Natural killer cell (primary cell): ENCODE data around the gene STXBP3. TPM values are rescaled to one million over a fixed set of nuclear protein-coding genes. Genes with fewer than 3 reads are reported as not detected.

Source experiments
- ATAC-seq, 3 donors: fragments of 150-1000 bp in 2 of 3; fragments of 200-7000 bp in 1 of 3; cut with Tn5 transposase; 1 replicate in 1 of 3; 2 replicates in 2 of 3; pipeline ENCODE4 v1.10.0; 2021; ENCODE audit warnings: mild to moderate bottlenecking in 2 of 3, moderate library complexity in 2 of 3
- DNase-seq, 2 donors: peaks; one replicate each; pipeline versions ENCODE4 v3.0.0 to v3.0.0-alpha.2; 2013 to 2021; ENCODE audit warnings: mixed read lengths in 1 of 2
- H3K27ac ChIP-seq: one replicate; pipeline ENCODE4 v1.5.1; 2013; ENCODE audit warnings: mild to moderate bottlenecking, low read length
- H3K27me3 ChIP-seq: one replicate; pipeline ENCODE4 v1.6.1; 2013; ENCODE audit warnings: low read length; ENCODE audit not compliant: control insufficient read depth, insufficient read depth
- H3K36me3 ChIP-seq: one replicate; pipeline ENCODE4 v1.6.1; 2013; ENCODE audit warnings: low read length; ENCODE audit not compliant: control insufficient read depth, insufficient read depth
- H3K4me1 ChIP-seq: one replicate; pipeline ENCODE4 v1.6.1; 2013; ENCODE audit warnings: low read length; ENCODE audit not compliant: control insufficient read depth, insufficient read depth
- H3K4me3 ChIP-seq: one replicate; pipeline ENCODE4 v1.5.1; 2013; ENCODE audit warnings: low read length
- H3K9me3 ChIP-seq: one replicate; pipeline ENCODE4 v1.6.1; 2013; ENCODE audit warnings: low read length; ENCODE audit not compliant: control insufficient read depth, insufficient read depth
- H3K27ac Mint-ChIP-seq, 2 donors: one replicate each; pipeline ENCODE4 v1.8.0; 2022; ENCODE audit warnings: mild to moderate bottlenecking in 2 of 2, mixed read lengths in 2 of 2, moderate library complexity in 1 of 2
- H3K27me3 Mint-ChIP-seq, 2 donors: one replicate each; pipeline ENCODE4 v1.8.0; 2022; ENCODE audit warnings: low read depth in 2 of 2, mixed read lengths in 2 of 2
- H3K36me3 Mint-ChIP-seq: one replicate; pipeline ENCODE4 v1.8.0; 2022; ENCODE audit warnings: mixed read lengths
- H3K4me1 Mint-ChIP-seq, 2 donors: one replicate each; pipeline ENCODE4 v1.8.0; 2022; ENCODE audit warnings: mixed read lengths in 2 of 2
- H3K4me3 Mint-ChIP-seq: one replicate; pipeline ENCODE4 v1.8.0; 2022; ENCODE audit warnings: mild to moderate bottlenecking, moderate library complexity, mixed read lengths
- H3K9me3 Mint-ChIP-seq, 2 donors: one replicate each; pipeline ENCODE4 v1.8.0; 2022; ENCODE audit warnings: mixed read lengths in 2 of 2
- WGBS: methylation state at CpG from one replicate; pipeline ENCODE4 v1.1.7; 2013; ENCODE audit warnings: missing lambda C conversion rate; ENCODE audit not compliant: insufficient coverage; 5-methylcytosine and 5-hydroxymethylcytosine counted together
- intact Hi-C: fragments of 100-400 bp; cut with micrococcal nuclease; formaldehyde crosslinking; loops from one replicate; pipeline ENCODE4 v1.14.2; 2022
- total RNA-seq, 4 donors: library from RNA; stranded (reverse); fragments of 120-200 nt in 1 of 4; gene quantifications; one replicate each; pipeline versions ENCODE4 v1.2.3 to v1.2.4, GENCODE V29; 2013 to 2022
- TF ChIP-seq, protein P1 (sequence below): fragments of 200-600 bp; IDR thresholded peaks from one replicate; pipeline ENCODE4 v1.8.0; 2022; ENCODE audit warnings: antibody characterized with exemption

Gene STXBP3
- total RNA-seq, 3 donors from 2014 or later (not counting 1 experiment from before 2014, with no cell fraction given) = 63.1 to 71.4 (median 69.2) TPM

DNA sequence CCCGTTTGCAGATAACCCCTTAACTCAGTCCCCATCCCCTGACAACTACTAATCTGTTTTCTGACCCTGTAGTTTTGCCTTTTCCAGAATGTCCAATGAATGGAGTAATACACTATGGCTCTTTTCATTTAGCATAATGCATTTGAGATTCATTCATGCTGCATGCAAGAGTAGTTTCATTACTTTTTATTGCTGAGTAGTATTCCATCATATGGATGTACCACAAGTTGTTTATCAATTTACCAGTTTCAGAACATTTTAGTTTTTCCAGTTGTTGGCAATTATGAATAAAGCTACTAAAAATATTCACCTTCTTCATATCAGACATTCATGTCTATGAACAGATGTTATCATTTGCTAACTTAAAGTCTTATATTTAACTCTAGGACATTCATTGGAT lies 45.3 kb downstream of the STXBP3 start:
- Mint-ChIP-seq H3K27me3 (no peaks in the 10 kb centered on the region), H3K9me3 (peaks cover 2 to 11% of the 10 kb centered on the region in 2 donors), H3K4me1 (peaks cover 6 to 8% of the 10 kb centered on the region in 2 donors), H3K27ac (no peak overlapping the region), H3K4me3 (no peak overlapping the region), H3K36me3 (peaks cover 47% of the 10 kb centered on the region)
- TF ChIP-seq, protein P1, sequence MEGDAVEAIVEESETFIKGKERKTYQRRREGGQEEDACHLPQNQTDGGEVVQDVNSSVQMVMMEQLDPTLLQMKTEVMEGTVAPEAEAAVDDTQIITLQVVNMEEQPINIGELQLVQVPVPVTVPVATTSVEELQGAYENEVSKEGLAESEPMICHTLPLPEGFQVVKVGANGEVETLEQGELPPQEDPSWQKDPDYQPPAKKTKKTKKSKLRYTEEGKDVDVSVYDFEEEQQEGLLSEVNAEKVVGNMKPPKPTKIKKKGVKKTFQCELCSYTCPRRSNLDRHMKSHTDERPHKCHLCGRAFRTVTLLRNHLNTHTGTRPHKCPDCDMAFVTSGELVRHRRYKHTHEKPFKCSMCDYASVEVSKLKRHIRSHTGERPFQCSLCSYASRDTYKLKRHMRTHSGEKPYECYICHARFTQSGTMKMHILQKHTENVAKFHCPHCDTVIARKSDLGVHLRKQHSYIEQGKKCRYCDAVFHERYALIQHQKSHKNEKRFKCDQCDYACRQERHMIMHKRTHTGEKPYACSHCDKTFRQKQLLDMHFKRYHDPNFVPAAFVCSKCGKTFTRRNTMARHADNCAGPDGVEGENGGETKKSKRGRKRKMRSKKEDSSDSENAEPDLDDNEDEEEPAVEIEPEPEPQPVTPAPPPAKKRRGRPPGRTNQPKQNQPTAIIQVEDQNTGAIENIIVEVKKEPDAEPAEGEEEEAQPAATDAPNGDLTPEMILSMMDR = no peak
- peaks cover 53% of the 10 kb centered on the region for H3K36me3 ChIP-seq
- DNase-seq (no peak), ATAC-seq (no peak)
- no peaks in the 10 kb centered on the region for H3K27me3 ChIP-seq
- no peaks in the 10 kb centered on the region for H3K4me1 ChIP-seq
- no peak overlapping the region for H3K4me3 ChIP-seq
- H3K27ac ChIP-seq = no peak overlapping the region
- no peaks in the 10 kb centered on the region for H3K9me3 ChIP-seq
- intact Hi-C loops = no loop called here
- 100% methylated on average over 1 of the region's 1 CpG for WGBS

DNA sequence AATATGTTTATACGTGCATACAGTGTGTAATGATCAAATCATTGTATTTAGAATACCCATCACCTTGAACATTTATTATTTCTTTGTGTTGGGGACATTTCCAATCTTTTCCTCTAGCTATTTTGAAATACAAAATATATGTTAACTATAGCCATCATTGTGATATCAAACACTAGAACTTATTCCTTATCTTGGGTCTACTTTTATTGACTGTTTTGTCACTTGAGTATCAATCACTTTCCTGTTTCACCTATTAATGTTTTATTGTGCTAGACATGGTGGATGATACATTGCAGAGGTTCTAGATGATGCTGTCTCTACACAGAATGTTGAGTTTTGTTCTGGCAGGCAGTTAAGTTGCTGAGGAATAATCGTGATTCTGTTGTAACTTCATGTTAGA lies 45.9 kb downstream of the STXBP3 start:
- Mint-ChIP-seq H3K27me3 (no peaks in the 10 kb centered on the region), H3K36me3 (peaks cover 46% of the 10 kb centered on the region), H3K9me3 (peaks cover 2 to 11% of the 10 kb centered on the region in 2 donors), H3K4me1 (peaks cover 6 to 8% of the 10 kb centered on the region in 2 donors), H3K27ac (no peak overlapping the region), H3K4me3 (no peak overlapping the region)
- Histone ChIP-seq H3K27ac (no peak overlapping the region), H3K36me3 (peaks cover 53% of the 10 kb centered on the region), H3K4me3 (no peak overlapping the region), H3K9me3 (no peaks in the 10 kb centered on the region), H3K27me3 (no peaks in the 10 kb centered on the region), H3K4me1 (no peaks in the 10 kb centered on the region)
- ATAC-seq (no peak), DNase-seq (no peak)
- intact Hi-C loops = no loop called here
- WGBS = 85% methylated on average over 1 of the region's 2 CpGs
- TF ChIP-seq, protein P1 = no peak

DNA sequence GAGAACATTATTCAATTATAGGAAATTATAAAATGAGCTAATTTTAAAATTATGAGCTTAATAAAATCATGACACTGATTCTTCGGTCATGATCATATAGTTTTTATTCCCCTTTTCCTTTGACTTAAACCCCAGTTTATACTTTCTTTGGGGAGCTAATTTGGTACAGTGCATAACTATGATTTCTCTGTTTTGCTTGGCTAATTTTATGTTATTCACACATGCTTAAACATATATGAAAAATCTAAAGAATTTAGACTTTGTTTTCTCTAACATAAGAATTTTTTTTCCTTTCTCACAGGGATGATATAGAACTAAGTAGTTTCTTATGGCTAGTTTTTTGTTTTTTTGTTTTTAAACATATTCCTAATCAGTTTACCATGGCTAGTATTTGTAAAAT lies 52.5 kb downstream of the STXBP3 start:
- DNase-seq = no peak
- ATAC-seq = no peak
- Mint-ChIP-seq H3K27ac (no peak overlapping the region), H3K36me3 (peaks cover 40% of the 10 kb centered on the region), H3K27me3 (no peaks in the 10 kb centered on the region), H3K9me3 (no peaks in the 10 kb centered on the region), H3K4me3 (no peak overlapping the region), H3K4me1 (no peaks in the 10 kb centered on the region)
- peaks cover 62% of the 10 kb centered on the region for H3K36me3 ChIP-seq
- H3K27me3 ChIP-seq = no peaks in the 10 kb centered on the region
- no peak overlapping the region for H3K27ac ChIP-seq
- no peaks in the 10 kb centered on the region for H3K9me3 ChIP-seq
- WGBS = no CpG with 5 or more reads among the region's 1 CpG
- TF ChIP-seq, protein P1 = no peak
- H3K4me3 ChIP-seq = no peak overlapping the region
- no peaks in the 10 kb centered on the region for H3K4me1 ChIP-seq
- intact Hi-C loops = no loop called here

DNA sequence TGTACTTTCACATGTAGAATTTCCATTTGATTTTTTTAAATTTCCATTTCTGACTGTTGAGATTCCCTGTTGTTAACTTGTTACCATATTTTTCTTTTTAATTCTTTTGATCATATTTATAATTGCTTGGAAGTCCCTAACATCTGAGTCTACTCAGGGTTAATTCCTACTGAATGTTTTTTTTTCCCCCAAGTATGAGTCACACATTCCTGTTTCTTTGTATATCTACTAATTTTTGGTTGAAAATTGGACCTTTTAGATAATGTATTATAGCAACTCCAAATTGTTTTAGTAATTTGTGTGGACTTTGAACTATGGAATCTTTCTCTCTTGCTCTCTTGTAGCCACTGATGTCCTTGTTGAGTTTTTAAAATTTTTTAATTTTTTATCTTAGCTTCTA lies 54.6 kb downstream of the STXBP3 start:
- H3K9me3 ChIP-seq = no peaks in the 10 kb centered on the region
- H3K27me3 ChIP-seq = no peaks in the 10 kb centered on the region
- Mint-ChIP-seq H3K4me3 (no peak overlapping the region), H3K27ac (peak overlapping the region in 1 of 2 donors; percentile 18), H3K36me3 (peaks cover 36% of the 10 kb centered on the region), H3K9me3 (no peaks in the 10 kb centered on the region), H3K4me1 (no peaks in the 10 kb centered on the region), H3K27me3 (no peaks in the 10 kb centered on the region)
- DNase-seq (no peak), ATAC-seq (no peak)
- no peak overlapping the region for H3K4me3 ChIP-seq
- peaks cover 51% of the 10 kb centered on the region for H3K36me3 ChIP-seq
- H3K4me1 ChIP-seq = no peaks in the 10 kb centered on the region
- intact Hi-C loops = no loop called here
- H3K27ac ChIP-seq = no peak overlapping the region
- TF ChIP-seq, protein P1 = no peak
